KG1 (cell line): ENCODE measurements around the gene CD300C.
"Not testable (repeated sequence)": the region's sequence is repeated elsewhere in the genome, so short reads cannot be mapped to it uniquely, and the experiment has no call there.

ENCODE experiments used
- DNase-seq: peaks from one replicate; lab custom pipeline; 2025; lab: John Stamatoyannopoulos, UW

The CD300C gene

GRCh38 chr17:74545843-74546230 is at the start of gene CD300C:
Gene CD300C, minus strand, starts transcription at chr17:74546115. Its CDS starts 333 bp downstream, at chr17:74545782.
- DNase-seq: no peak

- no peak for DNase-seq
These were observed 49.3 kb upstream of the CD300C start for GRCh38 chr17:74595037-74595750.

GRCh38 chr17:74592087-74592990 is 46.4 kb upstream of the CD300C start, which contains the start of gene CD300LD:
Gene CD300LD, minus strand, starts transcription at chr17:74592283. Its CDS starts 81 bp downstream, at chr17:74592202.
- peak; percentile 37 for DNase-seq

- no peak for DNase-seq
These were observed 45.6 kb upstream of the CD300C start for GRCh38 chr17:74591503-74591902.

- no peak for DNase-seq
These were observed 39.8 kb upstream of the CD300C start for GRCh38 chr17:74585711-74586110.

- DNase-seq: no peak
These were observed 38.6 kb upstream of the CD300C start for GRCh38 chr17:74584292-74585060.

GRCh38 chr17:74582633-74583032 is 36.7 kb upstream of the CD300C start:
- no peak for DNase-seq

- no peak for DNase-seq
These were observed 34.0 kb upstream of the CD300C start for GRCh38 chr17:74579900-74580299.

GRCh38 chr17:74578979-74579378 is 33.1 kb upstream of the CD300C start:
- no peak for DNase-seq

GRCh38 chr17:74574489-74575142 is 28.7 kb upstream of the CD300C start:
- no peak for DNase-seq

GRCh38 chr17:74573635-74574034 is 27.7 kb upstream of the CD300C start:
- not testable (repeated sequence) for DNase-seq

GRCh38 chr17:74573169-74573568 is 27.3 kb upstream of the CD300C start:
- DNase-seq: no peak

GRCh38 chr17:74571621-74572270 is 25.8 kb upstream of the CD300C start:
- DNase-seq: no peak

- peak; percentile 15 for DNase-seq
These were observed 23.4 kb upstream of the CD300C start for GRCh38 chr17:74569020-74570003.

GRCh38 chr17:74568106-74568873 is 22.4 kb upstream of the CD300C start:
- no peak for DNase-seq

GRCh38 chr17:74567397-74567796 is 21.5 kb upstream of the CD300C start, which contains the start of gene CD300H:
Gene CD300H, minus strand, starts transcription at chr17:74567509.
- no peak for DNase-seq

GRCh38 chr17:74566132-74566753 is 20.3 kb upstream of the CD300C start:
- no peak for DNase-seq

- DNase-seq: no peak
These were observed 19.2 kb upstream of the CD300C start for GRCh38 chr17:74565126-74565525.

- no peak for DNase-seq
These were observed 17.4 kb upstream of the CD300C start for GRCh38 chr17:74563358-74563757.
